WTC11 (cell line): ENCODE results near the gene GOLGA5. TPM values are rescaled to one million over a fixed set of nuclear protein-coding genes. Genes with fewer than 3 reads are reported as not detected.

Source experiments
- ATAC-seq: fragments of 200-7000 bp; cut with Tn5 transposase; 2 replicates; pipeline ENCODE4 v1.10.0; 2021; ENCODE audit warnings: mild to moderate bottlenecking, moderate library complexity
- CTCF ChIA-PET: fragments of 300-600 bp; sonication (Branson Sonifier 250); formaldehyde crosslinking; loops from one replicate; lab custom pipeline; 2021; ENCODE audit warnings: antibody characterized with exemption; lab: Charles Lee
- POLR2A ChIA-PET: fragments of 350-600 bp; sonication (Branson Sonifier 250); formaldehyde crosslinking; loops from one replicate; lab custom pipeline; 2021; ENCODE audit warnings: antibody characterized with exemption; lab: Charles Lee
- DNase-seq: peaks from one replicate; pipeline ENCODE4 v3.0.0; 2021; ENCODE audit warnings: low spot score
- H3K27ac Mint-ChIP-seq: 2 replicates; pipeline ENCODE4 v1.8.0; 2021; ENCODE audit warnings: mixed read lengths
- H3K27me3 Mint-ChIP-seq: 2 replicates; pipeline ENCODE4 v1.8.0; 2021; ENCODE audit warnings: low read depth, mild to moderate bottlenecking, moderate library complexity, mixed read lengths
- H3K36me3 Mint-ChIP-seq: 2 replicates; pipeline ENCODE4 v1.8.0; 2021; ENCODE audit warnings: mixed read lengths
- H3K4me1 Mint-ChIP-seq: 2 replicates; pipeline ENCODE4 v1.8.0; 2022; ENCODE audit warnings: mixed read lengths
- H3K4me3 Mint-ChIP-seq: 2 replicates; pipeline ENCODE4 v1.8.0; 2021; ENCODE audit warnings: mild to moderate bottlenecking, moderate library complexity, mixed read lengths
- H3K9me3 Mint-ChIP-seq: 2 replicates; pipeline ENCODE4 v1.8.0; 2021; ENCODE audit warnings: mixed read lengths
- CREB1 ChIP-seq: sonication (generic); formaldehyde crosslinking; IDR thresholded peaks from 2 replicates; pipeline ENCODE4 v1.8.0; 2023; ENCODE audit warnings: mild to moderate bottlenecking, missing genetic modification reagents
- ETV6 ChIP-seq: sonication (generic); formaldehyde crosslinking; IDR thresholded peaks from 2 replicates; pipeline ENCODE4 v1.8.1; 2022; ENCODE audit warnings: mild to moderate bottlenecking, missing genetic modification reagents
- GRHL2 ChIP-seq: fragments of 250-450 bp; sonication (Bioruptor Pico); IDR thresholded peaks from 2 replicates; pipeline ENCODE4 v1.8.0; 2022; ENCODE audit warnings: mild to moderate bottlenecking, moderate library complexity; ENCODE audit not compliant: insufficient replicate concordance, severe bottlenecking
- IRF2 ChIP-seq: sonication (generic); formaldehyde crosslinking; IDR thresholded peaks from 2 replicates; pipeline ENCODE4 v1.8.0; 2022; ENCODE audit warnings: low read depth, missing genetic modification reagents, borderline replicate concordance
- KAT7 ChIP-seq: sonication (generic); formaldehyde crosslinking; IDR thresholded peaks from 2 replicates; pipeline ENCODE4 v1.8.1; 2023; ENCODE audit warnings: missing genetic modification reagents, mild to moderate bottlenecking, borderline replicate concordance
- SMAD3 ChIP-seq: sonication (generic); formaldehyde crosslinking; IDR thresholded peaks from 2 replicates; pipeline ENCODE4 v1.8.0; 2022; ENCODE audit warnings: missing genetic modification reagents, mild to moderate bottlenecking, borderline replicate concordance
- SP1 ChIP-seq: sonication (generic); formaldehyde crosslinking; conservative IDR thresholded peaks from 2 replicates; pipeline ENCODE4 v1.8.1; 2022; ENCODE audit warnings: missing genetic modification reagents
- ZNF232 ChIP-seq: sonication (generic); formaldehyde crosslinking; IDR thresholded peaks from 2 replicates; pipeline ENCODE4 v1.8.0; 2022; ENCODE audit warnings: mild to moderate bottlenecking, missing genetic modification reagents
- total RNA-seq: library from RNA; stranded (reverse); gene quantifications from 3 replicates; pipeline ENCODE4 v1.2.3, GENCODE V29; 2021
- TF ChIP-seq, protein P1 (sequence below): fragments of 200-600 bp; IDR thresholded peaks from 2 replicates; pipeline ENCODE4 v1.8.0; 2022; ENCODE audit warnings: antibody characterized with exemption
- TF ChIP-seq, protein P2 (sequence below): sonication (generic); formaldehyde crosslinking; IDR thresholded peaks from 2 replicates; pipeline ENCODE4 v1.8.1; 2023; ENCODE audit warnings: mild to moderate bottlenecking, missing genetic modification reagents, moderate library complexity
- TF ChIP-seq, protein P3 (sequence below): sonication (generic); formaldehyde crosslinking; IDR thresholded peaks from 2 replicates; pipeline ENCODE4 v1.8.0; 2022; ENCODE audit warnings: mild to moderate bottlenecking, missing genetic modification reagents
- TF ChIP-seq, protein P4 (sequence below): sonication (generic); formaldehyde crosslinking; IDR thresholded peaks from 2 replicates; pipeline ENCODE4 v1.8.0; 2023; ENCODE audit warnings: missing genetic modification reagents
- TF ChIP-seq, protein P5 (sequence below): sonication (generic); formaldehyde crosslinking; IDR thresholded peaks from 2 replicates; pipeline ENCODE4 v1.8.1; 2023; ENCODE audit warnings: mild to moderate bottlenecking, moderate library complexity, missing genetic modification reagents
- TF ChIP-seq, protein P6 (sequence below): sonication (generic); formaldehyde crosslinking; IDR thresholded peaks from 2 replicates; pipeline ENCODE4 v1.8.1; 2023; ENCODE audit warnings: mild to moderate bottlenecking, missing genetic modification reagents, borderline replicate concordance
- TF ChIP-seq, protein P7 (sequence below): sonication (generic); formaldehyde crosslinking; IDR thresholded peaks from 2 replicates; pipeline ENCODE4 v1.8.0; 2022; ENCODE audit warnings: mild to moderate bottlenecking, missing genetic modification reagents

Gene GOLGA5
- total RNA-seq, 1 experiment from 2014 or later = 27.0 TPM

DNA sequence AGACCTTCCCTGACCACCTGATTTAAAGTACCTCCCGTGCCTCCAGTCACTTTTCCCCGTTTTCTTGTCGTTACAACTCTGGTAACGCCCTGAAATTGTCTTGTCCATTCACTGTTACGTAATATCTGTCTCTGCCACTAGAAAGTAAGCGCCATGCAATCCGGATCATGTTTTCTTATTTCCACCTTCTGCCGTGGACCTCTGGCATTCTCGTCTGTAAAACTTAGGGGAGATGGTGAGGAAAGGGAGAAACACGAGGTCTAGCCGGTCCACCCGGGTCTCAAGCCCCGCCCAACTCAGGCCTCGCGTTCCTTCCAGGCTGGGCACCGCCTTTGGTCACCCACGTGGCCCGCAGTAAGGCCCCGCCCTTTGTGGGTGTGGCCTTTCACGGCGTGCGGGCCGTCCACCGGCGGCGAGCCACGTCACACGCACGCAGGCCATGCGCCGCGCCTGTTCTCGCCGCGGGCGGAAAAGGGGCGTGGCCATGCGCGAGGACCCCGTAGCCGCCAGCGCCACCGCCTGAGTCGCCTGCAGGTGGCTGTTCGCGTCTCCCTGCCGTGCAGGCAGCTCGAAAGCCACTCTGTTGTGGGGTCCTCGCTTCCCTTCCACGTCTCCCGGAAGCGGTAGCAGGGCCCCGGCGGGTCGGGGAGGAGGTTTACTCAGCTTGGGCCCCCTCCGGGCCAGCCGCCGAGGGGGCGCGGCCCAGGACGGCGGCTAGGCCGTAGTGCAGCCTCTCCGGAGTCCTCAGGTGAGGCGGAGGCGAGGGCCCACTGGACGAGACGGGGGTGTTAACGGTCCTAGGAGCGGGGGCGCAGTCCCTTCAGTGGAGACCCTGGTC, at the start of gene GOLGA5 (continued):
- TF ChIP-seq, protein P1, sequence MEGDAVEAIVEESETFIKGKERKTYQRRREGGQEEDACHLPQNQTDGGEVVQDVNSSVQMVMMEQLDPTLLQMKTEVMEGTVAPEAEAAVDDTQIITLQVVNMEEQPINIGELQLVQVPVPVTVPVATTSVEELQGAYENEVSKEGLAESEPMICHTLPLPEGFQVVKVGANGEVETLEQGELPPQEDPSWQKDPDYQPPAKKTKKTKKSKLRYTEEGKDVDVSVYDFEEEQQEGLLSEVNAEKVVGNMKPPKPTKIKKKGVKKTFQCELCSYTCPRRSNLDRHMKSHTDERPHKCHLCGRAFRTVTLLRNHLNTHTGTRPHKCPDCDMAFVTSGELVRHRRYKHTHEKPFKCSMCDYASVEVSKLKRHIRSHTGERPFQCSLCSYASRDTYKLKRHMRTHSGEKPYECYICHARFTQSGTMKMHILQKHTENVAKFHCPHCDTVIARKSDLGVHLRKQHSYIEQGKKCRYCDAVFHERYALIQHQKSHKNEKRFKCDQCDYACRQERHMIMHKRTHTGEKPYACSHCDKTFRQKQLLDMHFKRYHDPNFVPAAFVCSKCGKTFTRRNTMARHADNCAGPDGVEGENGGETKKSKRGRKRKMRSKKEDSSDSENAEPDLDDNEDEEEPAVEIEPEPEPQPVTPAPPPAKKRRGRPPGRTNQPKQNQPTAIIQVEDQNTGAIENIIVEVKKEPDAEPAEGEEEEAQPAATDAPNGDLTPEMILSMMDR = no peak
- peak; percentile 100 for TF ChIP-seq SP1 (CRISPR knock-in tag)
- TF ChIP-seq, protein P2, sequence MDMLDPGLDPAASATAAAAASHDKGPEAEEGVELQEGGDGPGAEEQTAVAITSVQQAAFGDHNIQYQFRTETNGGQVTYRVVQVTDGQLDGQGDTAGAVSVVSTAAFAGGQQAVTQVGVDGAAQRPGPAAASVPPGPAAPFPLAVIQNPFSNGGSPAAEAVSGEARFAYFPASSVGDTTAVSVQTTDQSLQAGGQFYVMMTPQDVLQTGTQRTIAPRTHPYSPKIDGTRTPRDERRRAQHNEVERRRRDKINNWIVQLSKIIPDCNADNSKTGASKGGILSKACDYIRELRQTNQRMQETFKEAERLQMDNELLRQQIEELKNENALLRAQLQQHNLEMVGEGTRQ (CRISPR knock-in tag) = peak; percentile 95
- TF ChIP-seq, protein P3, sequence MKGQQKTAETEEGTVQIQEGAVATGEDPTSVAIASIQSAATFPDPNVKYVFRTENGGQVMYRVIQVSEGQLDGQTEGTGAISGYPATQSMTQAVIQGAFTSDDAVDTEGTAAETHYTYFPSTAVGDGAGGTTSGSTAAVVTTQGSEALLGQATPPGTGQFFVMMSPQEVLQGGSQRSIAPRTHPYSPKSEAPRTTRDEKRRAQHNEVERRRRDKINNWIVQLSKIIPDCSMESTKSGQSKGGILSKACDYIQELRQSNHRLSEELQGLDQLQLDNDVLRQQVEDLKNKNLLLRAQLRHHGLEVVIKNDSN (CRISPR knock-in tag) = peak; percentile 95

DNA sequence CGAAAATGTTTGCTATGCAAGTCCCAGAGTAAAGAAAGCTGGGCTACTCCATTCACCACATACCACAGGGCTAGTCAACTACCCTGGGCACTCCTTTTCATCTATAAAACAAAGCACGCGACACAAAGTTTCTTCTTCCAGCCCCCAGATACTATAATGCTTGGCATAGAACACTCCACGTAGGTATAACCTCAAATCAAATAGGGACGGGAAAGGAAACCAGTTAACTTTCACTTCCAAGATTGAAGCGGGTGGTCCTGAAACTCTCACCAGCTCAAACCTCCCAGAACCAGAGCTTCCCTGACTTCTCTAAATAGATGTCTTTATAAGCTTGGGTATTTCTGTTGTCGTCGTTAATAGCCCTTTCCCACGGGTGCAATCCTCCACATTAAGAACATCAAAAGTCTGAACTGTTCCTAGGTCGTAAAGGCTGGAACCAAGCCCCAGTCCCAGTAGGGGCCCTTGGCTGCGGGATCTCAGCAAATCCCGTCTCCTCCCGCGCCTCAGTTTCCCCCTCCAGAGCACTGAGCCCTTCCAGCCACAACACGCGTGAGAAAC, 46.3 kb upstream of the GOLGA5 start:
- H3K36me3 Mint-ChIP-seq = peaks cover 12% of the 10 kb centered on the region
- ATAC-seq = no peak
- H3K27me3 Mint-ChIP-seq = peaks cover 23% of the 10 kb centered on the region
- H3K9me3 Mint-ChIP-seq = peaks cover 7% of the 10 kb centered on the region
- no peak for DNase-seq
- H3K4me3 Mint-ChIP-seq = peak overlapping the region; percentile 84
- ChIA-PET POLR2A (interaction anchor here (0.7 to 1.0 kb wide), 4 partner anchors 9 to 421 kb away, joined by 3 to 4 read pairs (median 3); no protein-coding TSS in a partner anchor), CTCF (interaction anchor here (0.8 to 2.3 kb wide), 3 partner anchors 30 to 61 kb away, joined by 3 to 11 read pairs (median 10); no protein-coding TSS in a partner anchor)
- TF ChIP-seq SMAD3 (CRISPR knock-in tag) = no peak
- TF ChIP-seq GRHL2 = no peak
- no peak for TF ChIP-seq ETV6
- peaks cover 19% of the 10 kb centered on the region for H3K4me1 Mint-ChIP-seq
- peak overlapping the region; percentile 50 for H3K27ac Mint-ChIP-seq

DNA sequence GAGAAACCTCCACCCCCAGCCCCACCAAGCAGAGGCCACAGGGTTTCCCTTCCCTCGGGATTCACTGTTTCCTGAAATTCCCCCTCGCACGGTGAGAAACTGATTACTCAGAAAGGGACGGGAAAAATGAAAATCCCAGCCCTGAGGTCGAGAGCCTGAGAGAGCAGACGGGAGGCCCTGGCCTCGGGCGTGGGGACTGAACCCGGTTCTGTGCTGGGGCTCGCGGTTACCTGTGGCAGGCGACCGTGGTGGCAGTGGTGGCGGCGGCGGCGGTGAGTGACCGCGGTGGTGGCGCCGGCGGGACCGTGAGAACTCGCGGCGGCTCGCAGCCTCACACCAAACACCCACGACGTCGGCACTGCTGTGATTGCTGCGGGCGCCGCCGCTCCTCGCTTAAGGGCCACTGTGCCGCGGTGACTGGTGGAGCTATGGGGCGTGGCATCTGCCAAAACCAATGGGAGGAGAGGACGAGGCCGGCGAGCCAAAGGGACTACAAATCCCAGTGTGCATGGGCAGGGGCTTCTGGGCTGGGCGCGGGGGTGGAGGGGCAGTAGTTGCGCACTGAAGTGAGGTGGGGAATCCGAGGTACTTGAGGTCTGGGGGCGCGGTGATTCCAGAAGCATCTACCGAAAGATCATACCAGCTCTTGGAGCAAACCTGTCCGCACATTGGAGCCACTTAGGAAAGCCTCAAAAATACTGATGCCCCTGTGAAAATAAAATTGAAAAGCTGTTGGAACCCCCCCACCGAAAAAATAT, 45.7 kb upstream of the GOLGA5 start, which contains the start of gene LGMN:
Gene LGMN (minus strand): TSS at position 369 of the 758 bp plus-strand sequence. CDS start 15,841 bp downstream, outside the sequence.
- DNase-seq = peak; percentile 97
- ChIA-PET POLR2A (interaction anchor here (0.7 to 1.0 kb wide), 3 partner anchors 13 to 420 kb away, joined by 3 to 4 read pairs (median 3); no protein-coding TSS in a partner anchor), CTCF (interaction anchor here (0.5 to 2.3 kb wide), 6 partner anchors 8 to 1618 kb away, joined by 3 to 11 read pairs (median 3); no protein-coding TSS in a partner anchor)
- H3K27me3 Mint-ChIP-seq = peaks cover 28% of the 10 kb centered on the region
- ATAC-seq = peak; percentile 100
- H3K4me1 Mint-ChIP-seq = peaks cover 19% of the 10 kb centered on the region
- H3K4me3 Mint-ChIP-seq = peak within 1 kb of the TSS; percentile 84
- peaks cover 7% of the 10 kb centered on the region for H3K9me3 Mint-ChIP-seq
- peak within 1 kb of the TSS; percentile 50 for H3K27ac Mint-ChIP-seq
- H3K36me3 Mint-ChIP-seq = peaks cover 12% of the 10 kb centered on the region
- TF ChIP-seq, protein P4, sequence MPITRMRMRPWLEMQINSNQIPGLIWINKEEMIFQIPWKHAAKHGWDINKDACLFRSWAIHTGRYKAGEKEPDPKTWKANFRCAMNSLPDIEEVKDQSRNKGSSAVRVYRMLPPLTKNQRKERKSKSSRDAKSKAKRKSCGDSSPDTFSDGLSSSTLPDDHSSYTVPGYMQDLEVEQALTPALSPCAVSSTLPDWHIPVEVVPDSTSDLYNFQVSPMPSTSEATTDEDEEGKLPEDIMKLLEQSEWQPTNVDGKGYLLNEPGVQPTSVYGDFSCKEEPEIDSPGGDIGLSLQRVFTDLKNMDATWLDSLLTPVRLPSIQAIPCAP = no peak
- TF ChIP-seq IRF2 (CRISPR knock-in tag) (0 out of 2 replicates have a peak, but pooled peaks have one; percentile 17), KAT7 (CRISPR knock-in tag) (no peak), ETV6 (peak; percentile 67; the same call in 1 of the 2 replicates), ZNF232 (CRISPR knock-in tag) (no peak), CREB1 (CRISPR knock-in tag) (peak; percentile 52; the same call in 1 of the 2 replicates)
- TF ChIP-seq, protein P5, sequence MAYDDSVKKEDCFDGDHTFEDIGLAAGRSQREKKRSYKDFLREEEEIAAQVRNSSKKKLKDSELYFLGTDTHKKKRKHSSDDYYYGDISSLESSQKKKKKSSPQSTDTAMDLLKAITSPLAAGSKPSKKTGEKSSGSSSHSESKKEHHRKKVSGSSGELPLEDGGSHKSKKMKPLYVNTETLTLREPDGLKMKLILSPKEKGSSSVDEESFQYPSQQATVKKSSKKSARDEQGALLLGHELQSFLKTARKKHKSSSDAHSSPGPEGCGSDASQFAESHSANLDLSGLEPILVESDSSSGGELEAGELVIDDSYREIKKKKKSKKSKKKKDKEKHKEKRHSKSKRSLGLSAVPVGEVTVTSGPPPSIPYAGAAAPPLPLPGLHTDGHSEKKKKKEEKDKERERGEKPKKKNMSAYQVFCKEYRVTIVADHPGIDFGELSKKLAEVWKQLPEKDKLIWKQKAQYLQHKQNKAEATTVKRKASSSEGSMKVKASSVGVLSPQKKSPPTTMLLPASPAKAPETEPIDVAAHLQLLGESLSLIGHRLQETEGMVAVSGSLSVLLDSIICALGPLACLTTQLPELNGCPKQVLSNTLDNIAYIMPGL (CRISPR knock-in tag) = 0 out of 2 replicates have a peak, but pooled peaks have one; percentile 56
- TF ChIP-seq, protein P6, sequence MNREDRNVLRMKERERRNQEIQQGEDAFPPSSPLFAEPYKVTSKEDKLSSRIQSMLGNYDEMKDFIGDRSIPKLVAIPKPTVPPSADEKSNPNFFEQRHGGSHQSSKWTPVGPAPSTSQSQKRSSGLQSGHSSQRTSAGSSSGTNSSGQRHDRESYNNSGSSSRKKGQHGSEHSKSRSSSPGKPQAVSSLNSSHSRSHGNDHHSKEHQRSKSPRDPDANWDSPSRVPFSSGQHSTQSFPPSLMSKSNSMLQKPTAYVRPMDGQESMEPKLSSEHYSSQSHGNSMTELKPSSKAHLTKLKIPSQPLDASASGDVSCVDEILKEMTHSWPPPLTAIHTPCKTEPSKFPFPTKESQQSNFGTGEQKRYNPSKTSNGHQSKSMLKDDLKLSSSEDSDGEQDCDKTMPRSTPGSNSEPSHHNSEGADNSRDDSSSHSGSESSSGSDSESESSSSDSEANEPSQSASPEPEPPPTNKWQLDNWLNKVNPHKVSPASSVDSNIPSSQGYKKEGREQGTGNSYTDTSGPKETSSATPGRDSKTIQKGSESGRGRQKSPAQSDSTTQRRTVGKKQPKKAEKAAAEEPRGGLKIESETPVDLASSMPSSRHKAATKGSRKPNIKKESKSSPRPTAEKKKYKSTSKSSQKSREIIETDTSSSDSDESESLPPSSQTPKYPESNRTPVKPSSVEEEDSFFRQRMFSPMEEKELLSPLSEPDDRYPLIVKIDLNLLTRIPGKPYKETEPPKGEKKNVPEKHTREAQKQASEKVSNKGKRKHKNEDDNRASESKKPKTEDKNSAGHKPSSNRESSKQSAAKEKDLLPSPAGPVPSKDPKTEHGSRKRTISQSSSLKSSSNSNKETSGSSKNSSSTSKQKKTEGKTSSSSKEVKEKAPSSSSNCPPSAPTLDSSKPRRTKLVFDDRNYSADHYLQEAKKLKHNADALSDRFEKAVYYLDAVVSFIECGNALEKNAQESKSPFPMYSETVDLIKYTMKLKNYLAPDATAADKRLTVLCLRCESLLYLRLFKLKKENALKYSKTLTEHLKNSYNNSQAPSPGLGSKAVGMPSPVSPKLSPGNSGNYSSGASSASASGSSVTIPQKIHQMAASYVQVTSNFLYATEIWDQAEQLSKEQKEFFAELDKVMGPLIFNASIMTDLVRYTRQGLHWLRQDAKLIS (CRISPR knock-in tag) = peak; percentile 69; the same call in 1 of the 2 replicates
- TF ChIP-seq, protein P7, sequence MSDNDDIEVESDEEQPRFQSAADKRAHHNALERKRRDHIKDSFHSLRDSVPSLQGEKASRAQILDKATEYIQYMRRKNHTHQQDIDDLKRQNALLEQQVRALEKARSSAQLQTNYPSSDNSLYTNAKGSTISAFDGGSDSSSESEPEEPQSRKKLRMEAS = peak; percentile 82
- TF ChIP-seq, protein P3 (CRISPR knock-in tag) = peak; percentile 71; the same call in 1 of the 2 replicates
